Activated CD4-positive, alpha-beta memory T cell treated with anti-CD3 and anti-CD28 coated beads, Interleukin-2, amount 10 ng/mL, durations not matched to agents 7 days and 5 days (primary cell): ENCODE results near the gene CDH23. TPM values are rescaled to one million over a fixed set of nuclear protein-coding genes. Genes with fewer than 3 reads are reported as not detected.

Experiments
- CTCF ChIA-PET: fragments of 350-600 bp; sonication (Branson Sonifier 250); formaldehyde crosslinking; loops from one replicate; lab custom pipeline; 2021; ENCODE audit warnings: antibody characterized with exemption, inconsistent platforms; lab: Charles Lee
- POLR2A ChIA-PET: fragments of 350-600 bp; sonication (Branson Sonifier 250); formaldehyde crosslinking; loops from one replicate; lab custom pipeline; 2021; ENCODE audit warnings: antibody characterized with exemption; lab: Charles Lee
- DNase-seq: peaks from one replicate; pipeline ENCODE4 v3.0.0-alpha.2; 2020
- H3K27ac Mint-ChIP-seq: one replicate; pipeline ENCODE4 v1.8.0; 2021; ENCODE audit warnings: mild to moderate bottlenecking, mixed read lengths
- H3K27me3 Mint-ChIP-seq: one replicate; pipeline ENCODE4 v1.8.0; 2021; ENCODE audit warnings: mixed read lengths
- H3K36me3 Mint-ChIP-seq: one replicate; pipeline ENCODE4 v1.8.0; 2021; ENCODE audit warnings: low read depth, mixed read lengths
- H3K4me1 Mint-ChIP-seq: one replicate; pipeline ENCODE4 v1.8.0; 2021; ENCODE audit warnings: mixed read lengths
- H3K4me3 Mint-ChIP-seq: one replicate; pipeline ENCODE4 v1.8.0; 2021; ENCODE audit warnings: mild to moderate bottlenecking, mixed read lengths
- H3K9me3 Mint-ChIP-seq: one replicate; pipeline ENCODE4 v1.8.0; 2021; ENCODE audit warnings: mixed read lengths
- total RNA-seq, 2 experiments: library from RNA; stranded (reverse); gene quantifications; one replicate each; pipeline ENCODE4 v1.2.3, GENCODE V29; 2021

The CDH23 gene
- total RNA-seq, 2 experiments from 2014 or later: 1.3 TPM

GRCh38 chr10:71432956-71433767 is 36.4 kb downstream of the CDH23 start:
- Mint-ChIP-seq H3K27ac (no peak overlapping the region), H3K27me3 (no peaks in the 10 kb centered on the region), H3K36me3 (no peaks in the 10 kb centered on the region), H3K4me3 (no peak overlapping the region), H3K9me3 (no peaks in the 10 kb centered on the region), H3K4me1 (peaks cover 1% of the 10 kb centered on the region)
- DNase-seq: no peak
- ChIA-PET POLR2A (no interaction called here), CTCF (no interaction called here)

GRCh38 chr10:71433768-71434744 is 37.3 kb downstream of the CDH23 start:
- Mint-ChIP-seq H3K27ac (no peak overlapping the region), H3K4me1 (peaks cover 1% of the 10 kb centered on the region), H3K27me3 (no peaks in the 10 kb centered on the region), H3K9me3 (no peaks in the 10 kb centered on the region), H3K4me3 (no peak overlapping the region), H3K36me3 (no peaks in the 10 kb centered on the region)
- ChIA-PET CTCF (no interaction called here), POLR2A (no interaction called here)
- no peak for DNase-seq

- Mint-ChIP-seq H3K27ac (no peak overlapping the region), H3K27me3 (no peaks in the 10 kb centered on the region), H3K4me1 (peaks cover 1% of the 10 kb centered on the region), H3K36me3 (no peaks in the 10 kb centered on the region), H3K9me3 (no peaks in the 10 kb centered on the region), H3K4me3 (no peak overlapping the region)
- CTCF ChIA-PET: no interaction called here
- DNase-seq: no peak
- POLR2A ChIA-PET: no interaction called here
Observed at GRCh38 chr10:71434760-71435394, 38.2 kb downstream of the CDH23 start.

- H3K36me3 Mint-ChIP-seq: no peaks in the 10 kb centered on the region
- H3K9me3 Mint-ChIP-seq: no peaks in the 10 kb centered on the region
- no peak for DNase-seq
- no peak overlapping the region for H3K27ac Mint-ChIP-seq
- CTCF ChIA-PET: no interaction called here
- POLR2A ChIA-PET: no interaction called here
- H3K4me1 Mint-ChIP-seq: peaks cover 1% of the 10 kb centered on the region
- no peaks in the 10 kb centered on the region for H3K27me3 Mint-ChIP-seq
- H3K4me3 Mint-ChIP-seq: no peak overlapping the region
Observed at GRCh38 chr10:71435571-71436267, 39.0 kb downstream of the CDH23 start.

GRCh38 chr10:71436268-71437125 is 39.8 kb downstream of the CDH23 start:
- Mint-ChIP-seq H3K36me3 (no peaks in the 10 kb centered on the region), H3K27ac (no peak overlapping the region), H3K4me1 (peaks cover 1% of the 10 kb centered on the region), H3K4me3 (no peak overlapping the region), H3K27me3 (no peaks in the 10 kb centered on the region), H3K9me3 (no peaks in the 10 kb centered on the region)
- POLR2A ChIA-PET: no interaction called here
- no peak for DNase-seq
- CTCF ChIA-PET: no interaction called here

GRCh38 chr10:71437537-71438092 is 40.9 kb downstream of the CDH23 start:
- POLR2A ChIA-PET: no interaction called here

GRCh38 chr10:71438761-71439160 is 42.0 kb downstream of the CDH23 start:
- ChIA-PET POLR2A (no interaction called here), CTCF (no interaction called here)
- DNase-seq: no peak
- no peaks in the 10 kb centered on the region for H3K36me3 Mint-ChIP-seq
- peaks cover 1% of the 10 kb centered on the region for H3K4me1 Mint-ChIP-seq
- H3K27ac Mint-ChIP-seq: no peak overlapping the region
- H3K27me3 Mint-ChIP-seq: no peaks in the 10 kb centered on the region
- H3K9me3 Mint-ChIP-seq: no peaks in the 10 kb centered on the region
- no peak overlapping the region for H3K4me3 Mint-ChIP-seq

More at GRCh38 chr10:71437537-71438092, 40.9 kb downstream of the CDH23 start:
- Mint-ChIP-seq H3K27ac (no peak overlapping the region), H3K9me3 (no peaks in the 10 kb centered on the region), H3K36me3 (no peaks in the 10 kb centered on the region), H3K4me3 (no peak overlapping the region), H3K27me3 (no peaks in the 10 kb centered on the region), H3K4me1 (peaks cover 1% of the 10 kb centered on the region)
- DNase-seq: no peak
- CTCF ChIA-PET: no interaction called here

GRCh38 chr10:71439670-71440425 is 43.1 kb downstream of the CDH23 start:
- ChIA-PET POLR2A (no interaction called here), CTCF (no interaction called here)
- no peak for DNase-seq
- H3K36me3 Mint-ChIP-seq: no peaks in the 10 kb centered on the region
- H3K27ac Mint-ChIP-seq: no peak overlapping the region
- H3K27me3 Mint-ChIP-seq: no peaks in the 10 kb centered on the region
- no peak overlapping the region for H3K4me3 Mint-ChIP-seq
- H3K9me3 Mint-ChIP-seq: no peaks in the 10 kb centered on the region
- H3K4me1 Mint-ChIP-seq: no peaks in the 10 kb centered on the region

- Mint-ChIP-seq H3K4me3 (no peak overlapping the region), H3K9me3 (no peaks in the 10 kb centered on the region), H3K27ac (no peak overlapping the region), H3K36me3 (no peaks in the 10 kb centered on the region), H3K27me3 (no peaks in the 10 kb centered on the region), H3K4me1 (no peaks in the 10 kb centered on the region)
- no peak for DNase-seq
- ChIA-PET CTCF (no interaction called here), POLR2A (no interaction called here)
Observed at GRCh38 chr10:71440506-71441035, 43.9 kb downstream of the CDH23 start.

- ChIA-PET POLR2A (no interaction called here), CTCF (no interaction called here)
- no peak for DNase-seq
- H3K4me1 Mint-ChIP-seq: no peaks in the 10 kb centered on the region
- no peaks in the 10 kb centered on the region for H3K27me3 Mint-ChIP-seq
- H3K36me3 Mint-ChIP-seq: no peaks in the 10 kb centered on the region
- H3K4me3 Mint-ChIP-seq: no peak overlapping the region
- H3K9me3 Mint-ChIP-seq: no peaks in the 10 kb centered on the region
- no peak overlapping the region for H3K27ac Mint-ChIP-seq
Observed at GRCh38 chr10:71442000-71442399, 45.3 kb downstream of the CDH23 start.

GRCh38 chr10:71442859-71443570 is 46.3 kb downstream of the CDH23 start:
- DNase-seq: no peak
- POLR2A ChIA-PET: no interaction called here
- Mint-ChIP-seq H3K9me3 (no peaks in the 10 kb centered on the region), H3K27ac (no peak overlapping the region), H3K36me3 (no peaks in the 10 kb centered on the region), H3K4me3 (no peak overlapping the region), H3K27me3 (no peaks in the 10 kb centered on the region), H3K4me1 (no peaks in the 10 kb centered on the region)
- CTCF ChIA-PET: no interaction called here
